T-cell (primary cell): Measurements from ENCODE around the gene DRAM1. TPM values are rescaled to one million over a fixed set of nuclear protein-coding genes. Genes with fewer than 3 reads are reported as not detected.
A peak's percentile ranks its signal among the peaks of the same experiment; 100 is the strongest.
"Not testable (repeated sequence)": the region's sequence is repeated elsewhere in the genome, so short reads cannot be mapped to it uniquely, and the experiment has no call there.

ENCODE experiments used
- ATAC-seq, 4 experiments: fragments of 200-7000 bp in 3 of 4; fragments of 150-1000 bp in 1 of 4; cut with Tn5 transposase; replicated peaks in 1 of 4; 1 replicate in 3 of 4; 2 replicates in 1 of 4; pipeline ENCODE4 v1.10.0; 2021; ENCODE audit warnings: moderate library complexity in 3 of 4, mild to moderate bottlenecking in 2 of 4, moderate number of reproducible peaks in 1 of 4
- CTCF ChIA-PET, 2 donors: fragments of 300-600 bp; sonication (Branson Sonifier 250); formaldehyde crosslinking; loops; one replicate each; lab custom pipeline; 2022; ENCODE audit warnings: antibody characterized with exemption in 2 of 2; lab: Charles Lee
- POLR2A ChIA-PET, 2 donors: fragments of 300-600 bp; sonication (Branson Sonifier 250); formaldehyde crosslinking; loops; one replicate each; lab custom pipeline; 2022; ENCODE audit warnings: antibody characterized with exemption in 2 of 2; lab: Charles Lee
- DNase-seq, 35 experiments: peaks; one replicate each; pipeline versions ENCODE4 v3.0.0 to v3.0.0-alpha.2; 2013 to 2023
- H3K27ac ChIP-seq: one replicate; pipeline ENCODE4 v1.5.1; 2013; ENCODE audit warnings: low read length
- H3K27me3 ChIP-seq, 2 experiments: replicated peaks in 1 of 2; 1 replicate in 1 of 2; 2 replicates in 1 of 2; pipeline versions ENCODE4 v1.6.1 to v1.7.0; 2013; ENCODE audit warnings: low read length in 1 of 2, mixed read lengths in 1 of 2; ENCODE audit not compliant: control insufficient read depth in 2 of 2, insufficient read depth in 2 of 2; ENCODE audit errors: extremely low read depth in 1 of 2
- H3K36me3 ChIP-seq, 2 donors: 1 replicate in 1 of 2; 2 replicates in 1 of 2; pipeline versions ENCODE4 v1.6.1 to v1.7.0; 2013; ENCODE audit warnings: low read length in 1 of 2; ENCODE audit not compliant: control insufficient read depth in 2 of 2, insufficient read depth in 1 of 2; ENCODE audit errors: extremely low read depth in 1 of 2
- H3K4me1 ChIP-seq, 2 experiments: 1 replicate in 1 of 2; 2 replicates in 1 of 2; pipeline versions ENCODE4 v1.6.1 to v1.7.0; 2013; ENCODE audit warnings: low read length in 2 of 2, mixed read lengths in 1 of 2; ENCODE audit not compliant: insufficient read depth in 2 of 2, control insufficient read depth in 1 of 2; ENCODE audit errors: extremely low read depth in 1 of 2
- H3K4me3 ChIP-seq, 2 donors: 1 replicate in 1 of 2; 2 replicates in 1 of 2; pipeline versions ENCODE4 v1.5.1 to v1.7.0; 2013; ENCODE audit warnings: mild to moderate bottlenecking in 2 of 2, low read length in 1 of 2, moderate library complexity in 1 of 2; ENCODE audit not compliant: control insufficient read depth in 1 of 2; ENCODE audit errors: extremely low read depth in 1 of 2
- H3K9me3 ChIP-seq: 2 replicates; pipeline ENCODE4 v1.7.0; 2013
- H3K27ac Mint-ChIP-seq, 2 donors: one replicate each; pipeline ENCODE4 v1.8.0; 2020 to 2021; ENCODE audit warnings: mild to moderate bottlenecking in 2 of 2, mixed read lengths in 2 of 2
- H3K27me3 Mint-ChIP-seq, 2 donors: one replicate each; pipeline ENCODE4 v1.8.0; 2021 to 2022; ENCODE audit warnings: mixed read lengths in 2 of 2
- H3K36me3 Mint-ChIP-seq: one replicate; pipeline ENCODE4 v1.8.0; 2021; ENCODE audit warnings: mixed read lengths
- H3K4me1 Mint-ChIP-seq, 3 donors: one replicate each; pipeline ENCODE4 v1.8.0; 2020 to 2022; ENCODE audit warnings: mixed read lengths in 3 of 3, mild to moderate bottlenecking in 1 of 3
- H3K4me3 Mint-ChIP-seq, 3 donors: one replicate each; pipeline ENCODE4 v1.8.0; 2020 to 2022; ENCODE audit warnings: mild to moderate bottlenecking in 3 of 3, mixed read lengths in 3 of 3, moderate library complexity in 3 of 3
- H3K9me3 Mint-ChIP-seq, 3 donors: one replicate each; pipeline ENCODE4 v1.8.0; 2020 to 2022; ENCODE audit warnings: mixed read lengths in 3 of 3
- WGBS: methylation state at CpG from one replicate; pipeline ENCODE4 v1.1.5; 2013; ENCODE audit warnings: missing lambda C conversion rate; ENCODE audit not compliant: insufficient coverage; 5-methylcytosine and 5-hydroxymethylcytosine counted together
- total RNA-seq, 35 experiments: library from RNA in 6 of 35; stranded (reverse) in 6 of 35; fragments of 120-200 nt in 1 of 35; gene quantifications; one replicate each; pipeline versions ENCODE4 v1.2.1 to v1.2.4 and lab custom pipeline; 2013 to 2026

The DRAM1 gene
- total RNA-seq, 5 donors from 2014 or later (not counting 1 experiment from before 2014, with no cell fraction given): 1.4 to 3.8 (median 1.9) TPM

DNA sequence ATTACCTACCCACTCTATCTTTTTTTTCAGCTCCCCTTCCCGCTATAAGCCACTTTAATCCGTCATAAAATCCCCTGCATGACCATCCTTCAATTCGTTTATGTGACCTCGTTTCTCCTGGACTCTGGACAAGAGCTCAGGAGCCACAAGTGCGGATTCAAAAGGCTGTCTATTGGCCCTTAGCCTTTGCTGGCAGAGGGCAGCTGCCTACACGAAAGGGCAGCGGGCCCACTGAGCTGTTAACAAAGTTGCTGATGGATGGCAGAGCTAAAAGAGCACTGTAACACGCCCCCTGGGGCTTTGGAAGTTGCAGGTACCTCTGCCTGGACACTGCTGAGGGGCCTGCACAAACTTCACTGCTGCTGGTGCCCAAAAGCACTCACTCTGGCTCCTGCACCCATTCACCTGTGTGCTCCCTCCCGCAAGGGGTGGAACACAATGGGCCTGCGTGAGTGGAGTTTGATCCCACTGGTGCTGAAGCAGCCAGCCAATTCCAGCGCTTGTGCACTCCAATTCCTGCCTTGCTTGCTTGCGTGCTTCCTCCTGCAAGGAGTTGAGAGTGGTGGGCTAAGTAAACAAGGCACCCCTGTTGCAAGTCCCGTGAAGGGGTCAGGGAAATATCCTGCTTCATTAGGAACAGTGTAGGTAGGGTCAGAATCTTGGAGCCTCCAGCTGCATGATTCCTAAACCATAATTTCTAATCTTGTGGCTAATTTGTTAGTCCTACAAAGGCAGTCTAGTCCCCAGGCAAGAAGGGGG, 10.6 kb upstream of the DRAM1 start:
- Mint-ChIP-seq H3K27me3 (peaks cover 0 to 3% of the 10 kb centered on the region in 2 donors), H3K9me3 (peaks cover 0 to 6% (median 0%) of the 10 kb centered on the region in 3 donors), H3K27ac (no peak overlapping the region), H3K4me3 (no peak overlapping the region), H3K36me3 (no peaks in the 10 kb centered on the region), H3K4me1 (peaks cover 0 to 3% (median 3%) of the 10 kb centered on the region in 3 donors)
- Histone ChIP-seq H3K9me3 (no peaks in the 10 kb centered on the region), H3K4me3 (no peak overlapping the region), H3K27me3 (no peaks in the 10 kb centered on the region), H3K36me3 (no peaks in the 10 kb centered on the region), H3K27ac (no peak overlapping the region), H3K4me1 (no peaks in the 10 kb centered on the region)
- DNase-seq: no peak
- WGBS: 94% methylated on average over 11 of the region's 13 CpGs
- CTCF ChIA-PET: no interaction called here
- no peak for ATAC-seq
- POLR2A ChIA-PET: no interaction called here

DNA sequence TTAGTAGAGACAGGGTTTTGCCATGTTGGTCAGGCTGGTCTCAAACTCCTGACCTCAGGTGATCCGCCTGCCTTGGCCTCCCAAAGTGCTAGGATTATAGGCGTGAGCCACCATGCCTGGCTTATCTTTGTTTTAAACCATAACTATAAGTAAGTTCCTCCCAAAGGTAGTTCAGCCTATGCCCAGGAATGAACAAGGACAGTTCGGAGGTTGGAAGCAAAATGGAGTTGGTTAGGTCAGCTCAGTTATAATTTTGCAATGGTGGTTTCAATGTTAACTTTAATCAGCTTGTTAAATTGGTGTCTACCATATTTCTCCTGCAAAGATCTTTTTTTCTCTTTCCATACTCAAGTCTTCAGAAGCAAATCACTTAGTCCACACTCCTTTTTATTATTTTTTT, 9.8 kb upstream of the DRAM1 start:
- H3K4me1 ChIP-seq, H3K4me3 Mint-ChIP-seq, H3K27ac Mint-ChIP-seq, H3K27me3 ChIP-seq, H3K36me3 ChIP-seq, H3K27me3 Mint-ChIP-seq, H3K36me3 Mint-ChIP-seq, H3K27ac ChIP-seq, H3K9me3 Mint-ChIP-seq, H3K4me1 Mint-ChIP-seq, H3K4me3 ChIP-seq, ATAC-seq, H3K9me3 ChIP-seq, DNase-seq: not testable (repeated sequence)
- POLR2A ChIA-PET: interaction anchor here in 1 of 2 donors (0.6 kb wide), 1 partner anchor 55 kb away, joined by 6 read pairs; no protein-coding TSS in a partner anchor
- no CpG with 5 or more reads among the region's 3 CpGs for WGBS
- CTCF ChIA-PET: interaction anchor here in 1 of 2 donors (0.6 kb wide), 1 partner anchor 47 kb away, joined by 6 read pairs; no protein-coding TSS in a partner anchor

DNA sequence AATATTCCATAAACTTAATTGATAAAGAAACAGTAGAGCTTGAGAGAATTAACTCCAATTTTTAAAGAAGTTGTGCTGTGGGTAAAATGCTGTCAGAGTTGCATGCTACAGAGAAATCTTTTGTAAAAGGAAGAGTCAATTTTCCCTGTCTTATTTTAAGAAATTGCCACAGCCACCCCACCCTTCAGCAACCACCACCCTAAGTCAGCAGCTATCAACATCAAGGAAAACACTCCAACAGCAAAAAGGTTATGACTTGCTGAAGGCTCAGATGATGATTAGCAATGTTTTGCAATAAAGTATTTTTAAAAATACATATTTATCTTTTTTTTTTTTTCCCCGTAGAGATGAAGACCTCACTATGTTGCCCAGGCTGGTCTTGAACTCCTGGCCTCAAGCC, 6.5 kb upstream of the DRAM1 start:
- no CpG with 5 or more reads among the region's 1 CpG for WGBS
- CTCF ChIA-PET: interaction anchor here (0.7 kb wide), 2 partner anchors 298 to 301 kb away, joined by 3 to 5 read pairs; no protein-coding TSS in a partner anchor

DNA sequence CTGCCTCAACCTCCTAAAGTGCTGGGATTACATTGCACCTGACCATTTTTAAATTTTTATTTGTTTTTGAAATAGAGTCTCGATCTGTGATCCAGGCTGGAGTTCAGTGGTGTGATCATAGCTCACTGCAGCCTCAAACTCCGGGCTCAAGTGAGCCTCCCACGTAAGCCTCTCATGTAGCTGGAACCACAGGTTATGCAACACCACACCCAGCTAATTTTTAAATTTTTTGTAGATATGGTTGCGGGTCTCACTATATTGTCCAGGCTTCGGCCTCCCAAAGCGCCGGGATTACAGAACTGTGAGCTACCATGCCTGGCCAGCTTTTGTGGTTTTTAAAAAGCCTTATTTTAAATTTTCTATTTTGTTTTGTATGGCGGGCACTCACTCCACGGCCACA, 2.2 kb upstream of the DRAM1 start:
- Mint-ChIP-seq H3K4me3 (no peak overlapping the region), H3K4me1 (peaks cover 11% of the 10 kb centered on the region in 3 donors), H3K36me3 (no peaks in the 10 kb centered on the region), H3K9me3 (no peaks in the 10 kb centered on the region), H3K27me3 (no peaks in the 10 kb centered on the region), H3K27ac (no peak overlapping the region)
- no peaks in the 10 kb centered on the region for H3K27me3 ChIP-seq
- no peak for DNase-seq
- no peaks in the 10 kb centered on the region for H3K36me3 ChIP-seq
- 100% methylated on average over 1 of the region's 9 CpGs for WGBS
- H3K27ac ChIP-seq: no peak overlapping the region
- no peak overlapping the region for H3K4me3 ChIP-seq
- H3K4me1 ChIP-seq: peaks cover 0 to 15% of the 10 kb centered on the region in 2 experiments
- ATAC-seq: no peak
- ChIA-PET POLR2A (interaction anchor here in 1 of 2 donors (0.6 kb wide), 1 partner anchor 1754 kb away, joined by 6 read pairs; no protein-coding TSS in a partner anchor), CTCF (interaction anchor here in 1 of 2 donors (0.5 kb wide), 1 partner anchor 49 kb away, joined by 6 read pairs; no protein-coding TSS in a partner anchor)
- H3K9me3 ChIP-seq: no peaks in the 10 kb centered on the region

More for the DNA sequence above, 6.5 kb upstream of the DRAM1 start:
- H3K36me3 ChIP-seq: no peaks in the 10 kb centered on the region
- no peaks in the 10 kb centered on the region for H3K4me1 ChIP-seq
- H3K27ac ChIP-seq: no peak overlapping the region
- no peak overlapping the region for H3K27ac Mint-ChIP-seq
- POLR2A ChIA-PET: no interaction called here
- H3K4me1 Mint-ChIP-seq: peaks cover 0 to 2% (median 2%) of the 10 kb centered on the region in 3 donors
- H3K27me3 Mint-ChIP-seq: no peaks in the 10 kb centered on the region
- no peak for ATAC-seq
- H3K4me3 Mint-ChIP-seq: no peak overlapping the region
- no peak overlapping the region for H3K4me3 ChIP-seq
- no peaks in the 10 kb centered on the region for H3K36me3 Mint-ChIP-seq
- no peak for DNase-seq
- H3K27me3 ChIP-seq: no peaks in the 10 kb centered on the region
- H3K9me3 ChIP-seq: no peaks in the 10 kb centered on the region
- H3K9me3 Mint-ChIP-seq: no peaks in the 10 kb centered on the region

DNA sequence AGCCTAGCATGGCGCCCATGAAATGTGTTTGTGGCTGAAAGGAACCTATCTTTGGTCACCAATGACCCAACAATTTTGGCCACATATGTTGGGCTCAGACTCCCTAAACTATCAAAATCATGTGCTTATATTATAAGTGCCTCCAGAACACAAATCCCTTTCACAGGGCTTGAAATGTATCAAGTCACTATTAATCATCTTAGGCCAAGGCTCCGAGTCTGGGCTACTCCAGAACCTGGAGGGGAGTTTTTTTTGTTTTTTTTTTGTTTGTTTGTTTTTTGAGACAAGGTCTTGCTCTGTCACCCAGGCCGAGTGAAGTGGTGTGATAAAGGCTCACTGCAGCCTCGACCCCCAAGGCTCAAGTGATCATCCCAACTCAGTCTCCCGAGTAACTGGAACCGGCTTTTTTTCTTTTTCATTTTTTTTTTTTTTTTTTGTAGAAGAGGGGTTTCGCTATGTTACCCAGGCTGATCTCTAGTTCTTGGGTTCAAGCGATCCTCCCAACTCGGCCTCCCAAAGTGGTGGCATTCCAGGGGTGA, 989 bp upstream of the DRAM1 start:
- Mint-ChIP-seq H3K36me3 (no peaks in the 10 kb centered on the region), H3K27ac (peak overlapping the region in 1 of 2 donors; percentile 73), H3K4me3 (peak overlapping the region; percentile 84 to 94 (median 88)), H3K9me3 (no peaks in the 10 kb centered on the region), H3K4me1 (peaks cover 11% of the 10 kb centered on the region in 3 donors), H3K27me3 (no peaks in the 10 kb centered on the region)
- CTCF ChIA-PET: no interaction called here
- no peak for ATAC-seq
- no peaks in the 10 kb centered on the region for H3K36me3 ChIP-seq
- peak overlapping the region; percentile 80 to 92 for H3K4me3 ChIP-seq
- WGBS: no CpG with 5 or more reads among the region's 9 CpGs
- peak overlapping the region; percentile 81 for H3K27ac ChIP-seq
- no peaks in the 10 kb centered on the region for H3K9me3 ChIP-seq
- DNase-seq: peak in 1 of 35 experiments; percentile 7
- H3K27me3 ChIP-seq: no peaks in the 10 kb centered on the region
- POLR2A ChIA-PET: no interaction called here
- H3K4me1 ChIP-seq: peaks cover 0 to 15% of the 10 kb centered on the region in 2 experiments

DNA sequence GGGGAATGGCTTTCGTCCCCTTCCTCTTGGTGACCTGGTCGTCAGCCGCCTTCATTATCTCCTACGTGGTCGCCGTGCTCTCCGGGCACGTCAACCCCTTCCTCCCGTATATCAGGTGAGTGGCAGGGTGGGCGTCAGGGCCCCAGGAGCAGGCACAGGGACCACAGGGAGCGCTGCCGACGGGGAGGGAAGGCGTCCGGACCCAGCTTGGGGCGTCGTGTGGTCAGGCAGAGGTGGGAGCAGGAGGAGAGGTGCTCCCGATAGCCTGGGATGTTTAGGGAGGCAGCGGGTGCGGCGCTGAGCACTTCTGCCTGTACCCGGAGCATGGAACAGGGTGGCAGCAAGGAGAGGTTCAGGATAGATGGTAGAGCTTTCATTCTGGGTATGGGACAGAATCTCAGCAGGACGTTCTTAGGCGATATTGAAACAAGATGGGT, 444 bp downstream of the DRAM1 start:
- DNase-seq: peak in 5 of 35 experiments; percentile 1 to 13 (median 2)
- Histone ChIP-seq H3K9me3 (no peaks in the 10 kb centered on the region), H3K4me3 (peak overlapping the region; percentile 80 to 92), H3K27me3 (no peaks in the 10 kb centered on the region), H3K36me3 (no peaks in the 10 kb centered on the region), H3K4me1 (peaks cover 0 to 15% of the 10 kb centered on the region in 2 experiments), H3K27ac (peak overlapping the region; percentile 13)
- no peaks in the 10 kb centered on the region for H3K36me3 Mint-ChIP-seq
- H3K27me3 Mint-ChIP-seq: no peaks in the 10 kb centered on the region
- H3K4me3 Mint-ChIP-seq: peak overlapping the region; percentile 84 to 94 (median 88)
- H3K9me3 Mint-ChIP-seq: no peaks in the 10 kb centered on the region
- peak overlapping the region; percentile 58 to 68 for H3K27ac Mint-ChIP-seq
- H3K4me1 Mint-ChIP-seq: peaks cover 11% of the 10 kb centered on the region in 3 donors
- ChIA-PET CTCF (interaction anchor here in 1 of 2 donors (0.6 kb wide), 1 partner anchor 25 kb away, joined by 3 read pairs; no protein-coding TSS in a partner anchor), POLR2A (no interaction called here)
- ATAC-seq: peak; percentile 4 to 22 (median 12)
- whole genome bisulfite sequencing: 0% methylated on average over 15 of the region's 24 CpGs
